Left ventricle myocardium inferior (tissue), 1 donor: Measurements from ENCODE around the gene CDC42BPA. TPM values are rescaled to one million over a fixed set of nuclear protein-coding genes. Genes with fewer than 3 reads are reported as not detected.

Experiments
- DNase-seq: peaks from one replicate; pipeline ENCODE4 v3.0.0-alpha.2; 2020
- H3K27ac ChIP-seq: fragments of 200-600 bp; replicated peaks from 2 replicates; pipeline ENCODE4 v1.8.0; 2021
- H3K27me3 ChIP-seq: fragments of 200-600 bp; 2 replicates; pipeline ENCODE4 v1.8.0; 2021; ENCODE audit warnings: low read depth
- H3K36me3 ChIP-seq: fragments of 200-600 bp; 2 replicates; pipeline ENCODE4 v1.8.0; 2021
- H3K4me1 ChIP-seq: fragments of 200-600 bp; 2 replicates; pipeline ENCODE4 v1.8.0; 2021
- H3K4me3 ChIP-seq: fragments of 200-600 bp; 2 replicates; pipeline ENCODE4 v1.8.0; 2021; ENCODE audit warnings: mild to moderate bottlenecking, moderate library complexity
- H3K9me3 ChIP-seq: fragments of 200-600 bp; replicated peaks from 2 replicates; pipeline ENCODE4 v1.8.0; 2021
- intact Hi-C: fragments of 100-400 bp; cut with micrococcal nuclease; formaldehyde crosslinking; loops from one replicate; pipeline ENCODE4 v1.11.0; 2022
- total RNA-seq: library from RNA; stranded (reverse); fragmentation: NEBNext Ultra II Directional; extraction: Animal tissue kit (Norgen Biotek cat#: 25700); gene quantifications from one replicate; pipeline ENCODE4 v1.2.1, GENCODE V29; 2021
- TF ChIP-seq, protein P1 (sequence below): fragments of 200-600 bp; IDR thresholded peaks from 2 replicates; pipeline ENCODE4 v1.8.0; 2021; ENCODE audit warnings: antibody characterized with exemption, mild to moderate bottlenecking, borderline replicate concordance
- donor health status: DM: no; HTN: yes; CAD: no; lungs with severe emphysema.

The CDC42BPA gene
- total RNA-seq, 1 donor from 2014 or later = 35.1 TPM

DNA sequence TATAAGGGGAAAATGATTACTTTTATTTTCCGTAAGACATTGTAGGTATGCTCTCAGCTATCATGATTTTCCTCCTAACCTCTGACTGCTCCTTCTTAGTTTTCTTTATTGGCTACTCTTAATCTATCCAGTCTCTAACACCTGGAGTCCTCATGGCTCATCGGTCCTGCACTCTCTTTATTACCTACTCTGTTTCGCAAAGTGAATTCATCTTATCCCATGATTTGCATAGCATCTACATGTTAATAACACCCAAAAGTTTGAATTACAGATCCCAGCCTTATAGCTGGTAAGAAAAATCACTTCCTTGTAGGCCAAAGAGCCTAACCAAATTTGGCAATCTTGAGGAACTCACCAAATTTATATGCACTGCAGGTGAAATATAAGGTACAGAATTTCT lies 136.3 kb downstream of the CDC42BPA start:
- TF ChIP-seq, protein P1, sequence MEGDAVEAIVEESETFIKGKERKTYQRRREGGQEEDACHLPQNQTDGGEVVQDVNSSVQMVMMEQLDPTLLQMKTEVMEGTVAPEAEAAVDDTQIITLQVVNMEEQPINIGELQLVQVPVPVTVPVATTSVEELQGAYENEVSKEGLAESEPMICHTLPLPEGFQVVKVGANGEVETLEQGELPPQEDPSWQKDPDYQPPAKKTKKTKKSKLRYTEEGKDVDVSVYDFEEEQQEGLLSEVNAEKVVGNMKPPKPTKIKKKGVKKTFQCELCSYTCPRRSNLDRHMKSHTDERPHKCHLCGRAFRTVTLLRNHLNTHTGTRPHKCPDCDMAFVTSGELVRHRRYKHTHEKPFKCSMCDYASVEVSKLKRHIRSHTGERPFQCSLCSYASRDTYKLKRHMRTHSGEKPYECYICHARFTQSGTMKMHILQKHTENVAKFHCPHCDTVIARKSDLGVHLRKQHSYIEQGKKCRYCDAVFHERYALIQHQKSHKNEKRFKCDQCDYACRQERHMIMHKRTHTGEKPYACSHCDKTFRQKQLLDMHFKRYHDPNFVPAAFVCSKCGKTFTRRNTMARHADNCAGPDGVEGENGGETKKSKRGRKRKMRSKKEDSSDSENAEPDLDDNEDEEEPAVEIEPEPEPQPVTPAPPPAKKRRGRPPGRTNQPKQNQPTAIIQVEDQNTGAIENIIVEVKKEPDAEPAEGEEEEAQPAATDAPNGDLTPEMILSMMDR = no peak
- intact Hi-C loops = no loop called here
- no peak overlapping the region for H3K4me3 ChIP-seq
- no peak overlapping the region for H3K27ac ChIP-seq
- H3K27me3 ChIP-seq = no peaks in the 10 kb centered on the region
- peaks cover 13% of the 10 kb centered on the region for H3K4me1 ChIP-seq
- no peaks in the 10 kb centered on the region for H3K9me3 ChIP-seq
- DNase-seq = no peak
- H3K36me3 ChIP-seq = no peaks in the 10 kb centered on the region

DNA sequence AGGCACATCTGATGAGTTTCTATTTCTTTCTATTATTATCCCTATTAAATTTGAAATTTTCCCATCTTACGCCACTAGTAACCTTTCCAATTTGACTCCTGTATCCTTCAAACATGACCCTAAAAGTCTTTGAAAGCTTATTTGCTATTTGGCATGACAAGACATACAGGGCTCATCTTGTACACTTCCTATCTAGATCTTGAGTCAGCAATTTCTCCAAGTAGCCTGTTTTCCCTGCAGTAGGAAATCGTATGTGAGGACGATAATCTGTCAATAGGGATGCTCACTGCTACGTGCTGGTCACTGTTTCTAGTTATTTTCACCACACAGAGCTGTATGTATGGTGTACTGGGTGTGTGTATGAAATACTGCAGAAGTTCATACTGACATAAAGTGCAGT lies 142.7 kb downstream of the CDC42BPA start:
- Histone ChIP-seq H3K27me3 (no peaks in the 10 kb centered on the region), H3K4me3 (no peak overlapping the region), H3K9me3 (no peaks in the 10 kb centered on the region), H3K4me1 (peaks cover 29% of the 10 kb centered on the region), H3K36me3 (no peaks in the 10 kb centered on the region), H3K27ac (no peak overlapping the region)
- TF ChIP-seq, protein P1 = no peak
- intact Hi-C loops = no loop called here
- DNase-seq = no peak

DNA sequence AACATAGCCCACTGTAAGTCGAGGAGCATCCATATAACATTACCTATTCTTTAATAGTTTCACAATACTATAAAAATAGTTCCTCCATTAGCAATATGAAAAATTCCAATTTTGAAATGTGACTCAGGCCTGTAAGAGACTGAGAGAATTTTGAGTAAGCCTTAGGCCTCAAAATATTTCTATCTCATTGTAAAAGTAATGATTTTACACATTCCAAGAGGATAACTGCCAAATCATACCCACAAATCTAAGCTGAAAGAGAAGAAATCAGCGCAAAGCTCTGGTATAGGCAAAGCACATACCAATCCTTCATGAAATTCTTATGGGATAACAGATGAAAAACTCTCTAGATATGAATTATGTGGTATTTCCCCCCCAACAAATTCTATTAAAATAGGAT lies 144.1 kb downstream of the CDC42BPA start:
- Histone ChIP-seq H3K9me3 (no peaks in the 10 kb centered on the region), H3K36me3 (no peaks in the 10 kb centered on the region), H3K4me1 (peaks cover 44% of the 10 kb centered on the region), H3K4me3 (no peak overlapping the region), H3K27ac (no peak overlapping the region), H3K27me3 (no peaks in the 10 kb centered on the region)
- TF ChIP-seq, protein P1 = no peak
- no peak for DNase-seq
- intact Hi-C loops = no loop called here

DNA sequence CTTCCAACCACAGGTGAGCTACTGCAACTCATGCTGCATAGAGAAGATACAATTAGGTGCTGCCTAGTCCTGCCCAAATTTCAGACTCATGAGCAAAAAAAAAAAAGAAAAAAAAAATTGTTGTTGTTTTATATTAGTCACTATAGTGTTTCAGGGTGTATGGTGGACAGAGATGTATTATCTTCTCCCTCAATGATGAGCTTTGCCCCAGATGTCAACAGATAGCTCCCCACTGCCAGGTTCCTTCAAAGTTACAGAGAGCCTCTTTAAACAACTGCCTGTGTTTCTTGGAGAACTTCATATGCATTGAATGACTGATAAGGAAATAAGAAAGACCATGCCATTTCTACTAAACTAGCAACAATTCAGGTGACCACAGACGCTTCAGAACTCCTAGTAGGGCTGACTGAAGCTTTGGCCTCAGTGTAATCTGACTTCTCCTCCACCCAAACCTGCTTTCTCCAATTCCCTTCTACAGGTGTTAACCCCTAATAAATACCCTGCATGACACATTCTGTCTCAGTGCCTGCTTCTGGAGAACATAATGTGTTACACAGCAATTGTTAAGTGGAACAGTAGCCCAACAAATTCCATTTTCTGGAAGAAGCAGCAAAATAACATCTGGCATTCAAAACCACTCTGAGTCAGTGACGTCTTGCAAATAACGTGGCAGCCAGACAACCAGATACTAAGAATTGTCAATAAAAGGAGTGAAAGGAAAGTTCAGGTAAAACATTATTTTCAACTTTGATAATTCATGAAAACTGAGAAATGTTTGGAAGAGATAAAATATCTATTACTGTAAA lies 147.7 kb downstream of the CDC42BPA start:
- Histone ChIP-seq H3K9me3 (no peaks in the 10 kb centered on the region), H3K27ac (no peak overlapping the region), H3K27me3 (no peaks in the 10 kb centered on the region), H3K4me1 (peaks cover 49% of the 10 kb centered on the region), H3K4me3 (no peak overlapping the region), H3K36me3 (no peaks in the 10 kb centered on the region)
- intact Hi-C loops = no loop called here
- TF ChIP-seq, protein P1 = no peak
- DNase-seq = no peak

DNA sequence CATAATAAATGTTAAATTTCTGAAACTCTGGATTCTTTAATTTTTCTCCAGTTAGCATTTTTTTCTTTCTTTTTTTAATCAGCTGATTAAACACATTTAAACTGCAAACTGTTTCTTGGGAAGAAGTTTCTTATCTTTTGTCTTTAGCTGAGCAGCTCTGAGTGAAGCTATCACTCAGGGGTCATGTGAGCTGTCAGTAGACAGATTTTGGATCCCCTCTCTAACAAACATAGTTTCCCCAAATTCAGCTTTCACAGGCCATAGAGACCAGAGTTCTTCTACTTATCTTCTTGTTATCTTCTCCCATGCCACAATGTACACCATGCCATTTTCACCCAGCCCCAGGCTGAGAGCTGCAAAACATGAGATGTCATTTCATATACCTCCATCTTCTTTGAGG lies 148.9 kb downstream of the CDC42BPA start:
- TF ChIP-seq, protein P1 = no peak
- Histone ChIP-seq H3K4me1 (peaks cover 49% of the 10 kb centered on the region), H3K4me3 (no peak overlapping the region), H3K27ac (no peak overlapping the region), H3K27me3 (no peaks in the 10 kb centered on the region), H3K9me3 (no peaks in the 10 kb centered on the region), H3K36me3 (no peaks in the 10 kb centered on the region)
- no peak for DNase-seq
- intact Hi-C loops = no loop called here
